GM20431 (cell line): Measurements from ENCODE around the gene CD200.
"Not testable (repeated sequence)": the region's sequence is repeated elsewhere in the genome, so short reads cannot be mapped to it uniquely, and the experiment has no call there.

Source experiments
- in situ Hi-C: fragments of 300-500 bp; cut with MseI, MboI; formaldehyde crosslinking; loops from one replicate; pipeline ENCODE4 v1.15.0; 2020; ENCODE audit warnings: low sequenced_read_pairs; ENCODE audit not compliant: unreplicated experiment

CD200 gene

DNA sequence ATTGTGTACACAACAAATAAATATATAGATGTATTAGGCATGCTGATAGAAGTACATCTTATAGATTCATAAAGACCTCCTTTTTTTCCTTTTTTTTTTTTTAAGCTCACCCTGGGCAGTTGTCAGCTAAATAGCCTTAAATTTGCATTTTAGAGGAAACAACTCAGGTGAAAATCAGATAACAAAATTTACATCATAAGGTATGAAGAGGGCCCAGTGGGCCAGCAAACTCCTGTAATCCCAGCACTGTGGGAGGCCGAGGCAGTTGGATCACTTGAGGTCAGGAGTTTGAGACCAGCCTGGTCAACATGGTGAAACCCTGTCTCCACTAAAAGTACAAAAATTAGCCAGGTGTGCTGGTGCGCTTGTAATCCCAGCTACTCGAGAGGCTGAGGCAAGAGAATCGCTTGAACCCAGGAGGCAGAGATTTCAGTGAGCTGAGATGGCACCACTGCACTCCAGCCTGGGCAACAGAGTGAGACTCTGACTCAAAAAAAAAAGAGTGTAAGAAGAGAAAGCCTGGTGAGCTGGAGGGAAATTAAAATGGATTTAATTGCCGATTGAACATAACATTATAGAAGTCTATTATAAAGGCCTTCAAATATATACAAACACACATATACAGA, 72.1 kb downstream of the CD200 start:
- in situ Hi-C loops = not testable (repeated sequence)

DNA sequence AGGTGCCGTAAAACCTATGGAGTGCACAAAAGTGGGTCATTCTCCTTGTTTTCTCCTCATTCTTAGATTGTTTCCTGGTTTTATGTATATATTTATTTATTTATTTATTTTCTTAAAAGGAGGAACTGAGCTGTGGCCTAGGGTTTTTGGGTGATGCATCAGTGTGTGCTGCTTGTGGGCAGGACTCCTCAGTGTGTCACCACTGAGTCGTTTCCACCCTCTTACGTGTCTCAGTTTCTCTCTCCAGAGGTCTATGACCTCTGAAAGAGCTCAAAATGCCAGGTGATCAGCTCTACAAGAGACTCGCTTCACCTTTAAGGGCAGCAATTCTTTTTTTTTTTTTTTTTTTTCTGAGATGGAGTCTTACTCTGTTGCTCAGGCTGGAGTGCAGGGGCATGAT, 72.9 kb downstream of the CD200 start:
- in situ Hi-C loops = no loop called here

DNA sequence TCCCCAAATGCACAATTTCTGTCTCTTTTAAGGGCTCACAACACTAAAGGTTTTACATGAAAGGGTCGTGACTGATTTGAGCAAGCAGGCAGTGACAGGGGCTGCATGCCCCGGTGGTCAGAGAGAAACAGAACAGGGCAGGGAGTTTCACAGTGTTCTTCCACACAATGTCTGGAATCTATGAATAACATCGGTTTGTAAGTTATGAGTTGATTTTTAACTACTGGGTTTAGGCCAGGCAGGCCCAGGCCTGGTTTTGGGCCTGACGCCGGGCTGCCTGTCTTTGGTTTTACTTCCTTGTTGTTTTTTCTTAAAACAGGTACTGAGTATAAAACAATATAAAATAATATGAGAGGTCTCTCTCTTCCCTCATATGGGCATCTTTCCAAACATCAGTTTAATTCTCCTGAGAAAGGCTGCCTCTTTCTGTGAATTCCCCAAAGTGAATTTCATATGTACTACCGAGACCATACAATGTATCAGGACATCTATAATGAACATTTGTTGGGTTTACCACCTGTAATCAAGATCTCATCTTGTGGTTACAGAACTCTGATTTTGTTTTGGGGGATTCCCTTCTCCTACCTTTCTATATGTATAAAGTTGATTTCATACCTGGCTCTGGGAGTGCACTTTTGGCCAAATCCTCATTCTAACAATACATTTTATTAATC, 74.4 kb downstream of the CD200 start:
- in situ Hi-C loops = no loop called here

DNA sequence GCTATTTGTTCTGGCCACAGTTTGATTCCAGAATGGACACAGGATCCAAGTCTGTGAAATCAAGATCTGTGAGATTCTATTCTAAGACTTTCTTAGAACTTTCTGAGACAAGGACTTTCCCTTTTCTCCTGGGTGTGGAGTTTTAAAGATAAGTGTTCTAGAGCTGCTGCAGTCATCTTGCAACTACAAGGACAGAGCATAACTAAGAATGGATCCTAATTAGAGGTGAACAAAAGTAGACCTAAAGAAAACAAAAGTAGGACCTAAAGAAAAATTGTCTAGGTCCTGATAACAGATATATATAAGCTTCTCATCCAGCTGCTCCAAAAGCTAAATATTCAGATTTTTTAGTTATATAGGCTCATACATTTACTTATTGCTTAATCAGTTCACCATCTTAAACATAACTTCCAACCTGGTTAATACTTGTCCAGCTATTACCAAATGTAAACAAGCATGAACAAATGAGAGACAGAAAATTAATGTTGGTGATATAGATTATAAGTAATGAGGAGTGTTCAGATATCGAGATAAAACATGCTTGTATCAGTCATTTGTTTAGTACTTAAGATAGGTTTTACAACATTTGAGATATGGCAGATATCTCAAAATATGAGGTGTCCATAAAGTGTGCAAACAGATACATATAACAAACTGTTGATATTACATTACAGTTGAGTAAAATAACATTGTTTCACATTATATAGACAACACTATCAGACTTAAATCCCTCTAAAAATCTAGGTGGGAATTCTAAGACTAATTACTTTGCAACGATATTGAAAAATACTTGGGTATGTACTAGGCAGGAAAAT, 75.1 kb downstream of the CD200 start:
- in situ Hi-C loops = no loop called here

DNA sequence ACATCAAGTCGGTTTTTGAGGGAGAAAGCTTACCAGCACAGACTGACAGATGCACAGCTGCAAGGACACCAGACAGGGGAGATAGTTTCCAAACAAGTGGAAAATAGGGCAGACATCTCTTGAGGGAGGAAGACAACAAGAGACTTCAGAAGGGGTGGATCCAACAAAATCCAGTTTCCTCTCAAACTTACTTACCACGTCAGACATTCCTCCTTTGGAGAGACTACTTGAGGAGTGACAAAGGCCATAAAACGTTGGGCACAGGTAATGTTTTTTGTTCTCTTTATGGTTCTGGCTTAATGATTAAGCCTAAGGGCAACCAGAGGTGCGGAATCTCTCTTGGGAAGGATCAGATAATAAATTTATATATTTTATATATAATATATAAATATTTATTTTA, 76.1 kb downstream of the CD200 start:
- in situ Hi-C loops = no loop called here

DNA sequence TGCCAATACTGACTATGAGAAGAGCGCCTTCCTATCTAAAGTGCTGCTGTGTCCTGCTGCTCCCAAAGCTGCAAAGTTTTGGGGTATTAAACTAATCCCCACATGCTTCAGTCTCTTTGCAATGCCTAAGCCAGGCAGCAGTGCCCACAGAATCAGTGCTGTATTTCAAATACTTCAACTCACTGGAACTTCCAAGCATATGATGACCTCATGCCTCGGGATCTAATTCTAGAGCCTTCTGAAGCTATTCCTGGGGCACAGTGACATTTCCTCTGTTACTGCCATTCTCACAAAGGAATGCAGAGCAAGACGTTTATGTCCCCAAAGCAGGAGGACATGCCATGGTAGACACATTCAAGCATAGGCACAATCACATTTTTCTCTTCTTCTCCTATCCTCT, 78.5 kb downstream of the CD200 start:
- in situ Hi-C loops = no loop called here
